ENCODE results near the gene RRN3. TPM values are rescaled to one million over a fixed set of nuclear protein-coding genes. Genes with fewer than 3 reads are reported as not detected.
"Not testable (repeated sequence)": the region's sequence is repeated elsewhere in the genome, so short reads cannot be mapped to it uniquely, and the experiment has no call there.

Gene RRN3
- total RNA-seq = 34.1 and 38.4 TPM in 2 replicates

GRCh38 chr16:15093955-15094827, at the start of gene RRN3:
RRN3 (minus strand) TSS chr16:15094272; CDS start chr16:15094233, 39 bp downstream.
- peak; percentile 97 for DNase-seq
- H3K9me3 Mint-ChIP-seq; H3K27me3 Mint-ChIP-seq; intact Hi-C loops (cut with micrococcal nuclease): not testable (repeated sequence)
- Mint-ChIP-seq H3K4me1 (peaks cover 11% of the 10 kb centered on the region), H3K4me3 (peak within 1 kb of the TSS; percentile 96), H3K36me3 (ENCODE audit: low read depth) (peaks cover 22% of the 10 kb centered on the region), H3K27ac (peak within 1 kb of the TSS; percentile 96)

- H3K4me3 Mint-ChIP-seq; intact Hi-C loops (cut with micrococcal nuclease); H3K27me3 Mint-ChIP-seq; H3K9me3 Mint-ChIP-seq; DNase-seq; H3K4me1 Mint-ChIP-seq; H3K27ac Mint-ChIP-seq; H3K36me3 Mint-ChIP-seq (ENCODE audit: low read depth): not testable (repeated sequence)
Observed at GRCh38 chr16:15143601-15144091, 49.6 kb upstream of the RRN3 start.

- H3K27ac Mint-ChIP-seq; DNase-seq; H3K27me3 Mint-ChIP-seq; H3K9me3 Mint-ChIP-seq; H3K4me1 Mint-ChIP-seq; intact Hi-C loops (cut with micrococcal nuclease); H3K4me3 Mint-ChIP-seq; H3K36me3 Mint-ChIP-seq (ENCODE audit: low read depth): not testable (repeated sequence)
Observed at GRCh38 chr16:15142891-15143600, 49.0 kb upstream of the RRN3 start.

- H3K4me1 Mint-ChIP-seq; H3K27me3 Mint-ChIP-seq; H3K27ac Mint-ChIP-seq; intact Hi-C loops (cut with micrococcal nuclease); H3K36me3 Mint-ChIP-seq (ENCODE audit: low read depth); DNase-seq; H3K4me3 Mint-ChIP-seq; H3K9me3 Mint-ChIP-seq: not testable (repeated sequence)
Observed at GRCh38 chr16:15142107-15142890, 48.2 kb upstream of the RRN3 start.

GRCh38 chr16:15141586-15141985, 47.5 kb upstream of the RRN3 start:
- DNase-seq = no peak
- Mint-ChIP-seq H3K27ac (no peak overlapping the region), H3K27me3 (no peaks in the 10 kb centered on the region), H3K36me3 (ENCODE audit: low read depth) (no peaks in the 10 kb centered on the region), H3K9me3 (no peaks in the 10 kb centered on the region), H3K4me1 (no peaks in the 10 kb centered on the region), H3K4me3 (no peak overlapping the region)
- intact Hi-C loops (cut with micrococcal nuclease) = no loop called here

- DNase-seq; H3K27ac Mint-ChIP-seq; H3K9me3 Mint-ChIP-seq; H3K4me1 Mint-ChIP-seq; intact Hi-C loops (cut with micrococcal nuclease); H3K36me3 Mint-ChIP-seq (ENCODE audit: low read depth); H3K4me3 Mint-ChIP-seq; H3K27me3 Mint-ChIP-seq: not testable (repeated sequence)
Observed at GRCh38 chr16:15140444-15141365, 46.6 kb upstream of the RRN3 start.

- DNase-seq; H3K36me3 Mint-ChIP-seq (ENCODE audit: low read depth); H3K27me3 Mint-ChIP-seq; H3K4me3 Mint-ChIP-seq; H3K9me3 Mint-ChIP-seq; H3K4me1 Mint-ChIP-seq; intact Hi-C loops (cut with micrococcal nuclease); H3K27ac Mint-ChIP-seq: not testable (repeated sequence)
Observed at GRCh38 chr16:15137514-15137913, 43.4 kb upstream of the RRN3 start.

- H3K4me1 Mint-ChIP-seq = not testable (repeated sequence)
Observed at GRCh38 chr16:15135483-15136360, 41.6 kb upstream of the RRN3 start.

GRCh38 chr16:15134752-15135482, 40.8 kb upstream of the RRN3 start:
- H3K4me3 Mint-ChIP-seq; intact Hi-C loops (cut with micrococcal nuclease); H3K27ac Mint-ChIP-seq; H3K27me3 Mint-ChIP-seq; H3K9me3 Mint-ChIP-seq; H3K4me1 Mint-ChIP-seq; DNase-seq; H3K36me3 Mint-ChIP-seq (ENCODE audit: low read depth): not testable (repeated sequence)

More at GRCh38 chr16:15135483-15136360, 41.6 kb upstream of the RRN3 start:
- H3K4me3 Mint-ChIP-seq; H3K27me3 Mint-ChIP-seq; intact Hi-C loops (cut with micrococcal nuclease); H3K27ac Mint-ChIP-seq; H3K36me3 Mint-ChIP-seq (ENCODE audit: low read depth); H3K9me3 Mint-ChIP-seq; DNase-seq: not testable (repeated sequence)

GRCh38 chr16:15133554-15133953, 39.5 kb upstream of the RRN3 start:
- peak; percentile 44 for DNase-seq
- intact Hi-C loops (cut with micrococcal nuclease); H3K36me3 Mint-ChIP-seq (ENCODE audit: low read depth); H3K27me3 Mint-ChIP-seq; H3K4me1 Mint-ChIP-seq; H3K27ac Mint-ChIP-seq; H3K4me3 Mint-ChIP-seq; H3K9me3 Mint-ChIP-seq: not testable (repeated sequence)

- H3K27ac Mint-ChIP-seq; H3K36me3 Mint-ChIP-seq (ENCODE audit: low read depth); H3K9me3 Mint-ChIP-seq; intact Hi-C loops (cut with micrococcal nuclease); H3K27me3 Mint-ChIP-seq; H3K4me3 Mint-ChIP-seq; H3K4me1 Mint-ChIP-seq: not testable (repeated sequence)
- peak; percentile 43 for DNase-seq
Observed at GRCh38 chr16:15132719-15133428, 38.8 kb upstream of the RRN3 start.

Measured in activated CD4-positive, alpha-beta T cell treated with anti-CD3 and anti-CD28 coated beads, Interleukin-2, amount 10 ng/mL, durations not matched to agents 24 days and 14 days (primary cell).